GM12878 (cell line): Measurements from ENCODE around the gene TMEM87A. TPM values are rescaled to one million over a fixed set of nuclear protein-coding genes. Genes with fewer than 3 reads are reported as not detected.

Experiments used
- ATAC-seq: fragments of 200-7000 bp; cut with Tn5 transposase; 3 replicates; pipeline ENCODE4 v1.9.1; 2020; ENCODE audit warnings: mild to moderate bottlenecking, moderate library complexity
- BruUV-seq: library from RNA; stranded (reverse); fragments of 400-500 nt; replicated peaks from 2 replicates; lab custom pipeline; 2021; lab: Mats Ljungman, UMichigan
- CTCF ChIA-PET: fragments of 300-600 bp; sonication (Branson Sonifier 250); formaldehyde crosslinking; extraction: SDS; loops from one replicate; lab custom pipeline; 2021; ENCODE audit warnings: inconsistent platforms; lab: Yijun Ruan, JAX
- POLR2A ChIA-PET: fragments of 350-600 bp; formaldehyde crosslinking; extraction: SDS; loops from one replicate; lab custom pipeline; 2021; ENCODE audit warnings: inconsistent platforms; lab: Charles Lee
- RAD21 ChIA-PET: fragments of 300-600 bp; sonication (Branson Sonifier 250); formaldehyde crosslinking; loops from one replicate; lab custom pipeline; 2023; ENCODE audit warnings: antibody characterized with exemption; ENCODE audit not compliant: unreplicated experiment; lab: Charles Lee
- SMC1A ChIA-PET: fragments of 300-600 bp; sonication (Branson Sonifier 250); formaldehyde crosslinking; loops from one replicate; lab custom pipeline; 2023; ENCODE audit not compliant: unreplicated experiment, uncharacterized antibody; lab: Charles Lee
- DNase-seq: peaks from one replicate; pipeline ENCODE4 v3.0.0-alpha.2; 2011; ENCODE audit warnings: low read depth, low spot score
- FAIRE-seq: peaks from 3 replicates; lab custom pipeline; 2011; peaks lifted over from hg19 to GRCh38; lab: Jason Lieb, UNC
- H2AFZ ChIP-seq: 2 replicates; pipeline ENCODE4 v1.6.0; 2011; ENCODE audit warnings: low read depth, low read length, control low read depth; ENCODE audit not compliant: control insufficient read depth
- H3K27ac ChIP-seq: 2 replicates; pipeline ENCODE4 v1.5.1; 2011; ENCODE audit warnings: control low read depth; ENCODE audit not compliant: control insufficient read depth, insufficient read depth
- H3K27me3 ChIP-seq, 2 experiments: replicated peaks in 1 of 2; 2 replicates each; pipeline versions ENCODE4 v1.6.0 to v1.6.1; 2011; ENCODE audit warnings: low read length in 1 of 2; ENCODE audit not compliant: control insufficient read depth in 2 of 2, insufficient read depth in 2 of 2
- H3K36me3 ChIP-seq, 2 experiments: 2 replicates each; pipeline ENCODE4 v1.5.1; 2011; ENCODE audit warnings: low read length in 1 of 2; ENCODE audit not compliant: control insufficient read depth in 2 of 2, insufficient read depth in 2 of 2
- H3K4me1 ChIP-seq: 2 replicates; pipeline ENCODE4 v1.6.1; 2011; ENCODE audit warnings: mild to moderate bottlenecking, low read length, moderate library complexity, mixed read lengths; ENCODE audit not compliant: control insufficient read depth, insufficient read depth
- H3K4me2 ChIP-seq: 2 replicates; pipeline ENCODE4 v1.6.0; 2011; ENCODE audit warnings: control low read depth; ENCODE audit not compliant: control insufficient read depth, insufficient read depth
- H3K4me3 ChIP-seq: fragments of 200-600 bp; sonication (generic); 2 replicates; pipeline ENCODE4 v1.5.1; 2016
- H3K79me2 ChIP-seq: 2 replicates; pipeline ENCODE4 v1.6.0; 2011; ENCODE audit warnings: low read length; ENCODE audit not compliant: control insufficient read depth, insufficient read depth
- H3K9ac ChIP-seq: 2 replicates; pipeline ENCODE4 v1.8.0; 2011; ENCODE audit warnings: low read length, control low read depth, mixed read lengths; ENCODE audit not compliant: control insufficient read depth, insufficient read depth
- H3K9me3 ChIP-seq: replicated peaks from 3 replicates; pipeline ENCODE4 v1.5.1; 2011; ENCODE audit warnings: mild to moderate bottlenecking, low read length; ENCODE audit not compliant: control insufficient read depth, insufficient read depth
- H4K20me1 ChIP-seq: 2 replicates; pipeline ENCODE4 v1.6.0; 2011; ENCODE audit not compliant: control insufficient read depth, insufficient read depth
- CEBPB ChIP-seq, 2 experiments: fragments of 150-350 bp in 1 of 2; IDR thresholded peaks; 2 replicates each; pipeline ENCODE4 v1.6.1; 2012 to 2014; ENCODE audit warnings: low read depth in 2 of 2, low read length in 2 of 2, borderline replicate concordance in 1 of 2, inconsistent platforms in 1 of 2
- CEBPZ ChIP-seq: fragments of 150-350 bp; IDR thresholded peaks from 2 replicates; pipeline ENCODE4 v1.6.1; 2016; ENCODE audit warnings: low read depth, low read length
- E4F1 ChIP-seq: fragments of 450-650 bp; IDR thresholded peaks from 2 replicates; pipeline ENCODE4 v1.6.1; 2018; ENCODE audit warnings: borderline replicate concordance, mild to moderate bottlenecking; ENCODE audit not compliant: partially characterized antibody
- HDAC6 ChIP-seq: fragments of 200-600 bp; sonication (generic); IDR thresholded peaks from one replicate; pipeline ENCODE4 v1.8.0; 2017; ENCODE audit warnings: antibody characterized with exemption; ENCODE audit not compliant: unreplicated experiment
- JUNB ChIP-seq: IDR thresholded peaks from 2 replicates; pipeline ENCODE4 v1.6.1; 2016; ENCODE audit warnings: antibody characterized with exemption, mild to moderate bottlenecking
- LARP7 ChIP-seq: fragments of 450-650 bp; IDR thresholded peaks from 2 replicates; pipeline ENCODE4 v1.6.1; 2017; ENCODE audit warnings: mild to moderate bottlenecking
- MXI1 ChIP-seq: fragments of 150-350 bp; IDR thresholded peaks from 2 replicates; pipeline ENCODE4 v1.6.1; 2011; ENCODE audit warnings: low read depth, mild to moderate bottlenecking, inconsistent platforms, low read length, improper control_type of control experiment
- NFIC ChIP-seq: IDR thresholded peaks from 2 replicates; pipeline ENCODE4 v1.6.1; 2012; ENCODE audit warnings: low read depth, mild to moderate bottlenecking, inconsistent platforms, low read length, moderate library complexity
- NKRF ChIP-seq: fragments of 450-650 bp; conservative IDR thresholded peaks from 2 replicates; pipeline ENCODE4 v1.6.1; 2017; ENCODE audit warnings: mild to moderate bottlenecking, moderate library complexity
- RUNX3 ChIP-seq: IDR thresholded peaks from 2 replicates; pipeline ENCODE4 v1.6.1; 2012; ENCODE audit warnings: low read length, inconsistent platforms
- SMARCA5 ChIP-seq: fragments of 450-650 bp; IDR thresholded peaks from 2 replicates; pipeline ENCODE4 v1.6.1; 2017; ENCODE audit warnings: mild to moderate bottlenecking
- STAT3 ChIP-seq: IDR thresholded peaks from 2 replicates; pipeline ENCODE4 v1.6.1; 2011; ENCODE audit warnings: low read depth, low read length, improper control_type of control experiment
- TBL1XR1 ChIP-seq: IDR thresholded peaks from 2 replicates; pipeline ENCODE4 v1.6.1; 2012; ENCODE audit warnings: low read depth, low read length, improper control_type of control experiment
- WGBS: methylation state at CpG from one replicate; pipeline ENCODE4 v1.1.6; 2016; ENCODE audit warnings: low lambda C conversion rate; ENCODE audit not compliant: insufficient replicate concordance, insufficient coverage; ENCODE audit errors: missing lambda C conversion rate; 5-methylcytosine and 5-hydroxymethylcytosine counted together
- in situ Hi-C: fragments of 300-500 bp; cut with MboI; formaldehyde crosslinking; loops from 9 replicates; pipeline ENCODE4 v1.14.3; 2018; ENCODE audit warnings: mixed read lengths
- intact Hi-C: fragments of 100-400 bp; cut with micrococcal nuclease; formaldehyde crosslinking; loops from one replicate; pipeline ENCODE4 v1.14.2; 2022; ENCODE audit not compliant: unreplicated experiment
- polyA plus RNA-seq, 11 experiments: library from polyadenylated mRNA; depleted of rRNA in 4 of 11; unstranded in 6 of 11; stranded (reverse) in 5 of 11; fragments of >200 nt; fragmentation: Nextera tagmentation in 4 of 11; fragmentation: Illumina TruSeq in 1 of 11; extraction: Ambion mirVana in 4 of 11; extraction: Trizol in 1 of 11; gene quantifications; 1 replicate in 1 of 11; 2 replicates in 10 of 11; pipeline versions ENCODE4 v1.2.1 to v1.2.3, GENCODE V29; 2011 to 2016; ENCODE audit warnings: inconsistent platforms in 2 of 11, missing spikeins in 2 of 11, low read depth in 1 of 11
- total RNA-seq, 4 experiments: library from RNA; depleted of rRNA in 3 of 4; stranded (reverse); fragments of >200 nt in 3 of 4; fragmentation: Illumina TruSeq in 1 of 4; extraction: Trizol in 1 of 4; gene quantifications; 2 replicates each; pipeline versions ENCODE4 v1.2.1 to v1.2.3, GENCODE V29; 2013 to 2021
- TF ChIP-seq, protein P1 (sequence below): IDR thresholded peaks from 2 replicates; pipeline ENCODE4 v1.6.1; 2012; ENCODE audit warnings: low read depth, low read length, improper control_type of control experiment

TMEM87A gene
- total and polyA plus RNA-seq, 10 of the 15 experiments (the other 5 are each of a cell fraction or from before 2014, with no cell fraction given): 18.2 to 53.2 (median 33.4) TPM

GRCh38 chr15:42273900-42274701 is 868 bp upstream of the TMEM87A start:
- ChIA-PET RAD21 (interaction anchor here (0.7 to 1.2 kb wide), 2 partner anchors 17 to 304 kb away, joined by 3 read pairs; no protein-coding TSS in a partner anchor), POLR2A (interaction anchor here (0.6 to 1.0 kb wide), 3 partner anchors 195 to 302 kb away, joined by 3 to 5 read pairs (median 3); partner anchors contain the start of genes EHD4 and ZNF106), SMC1A (interaction anchor here (0.5 to 2.6 kb wide), 3 partner anchors 16 to 290 kb away, joined by 3 to 9 read pairs (median 5); no protein-coding TSS in a partner anchor), CTCF (no interaction called here)
- H4K20me1 ChIP-seq: no peaks in the 10 kb centered on the region
- ATAC-seq (peak; percentile 71), DNase-seq (peak; percentile 30), FAIRE-seq (no peak)
- no peaks in the 10 kb centered on the region; a peak in 1 of 4 replicates for H3K36me3 ChIP-seq
- in situ Hi-C loops: loop anchor here (25.0 kb wide), 1 partner anchor 1513 kb away; the partner anchor contains the start of genes ELL3 and SERF2
- WGBS: 1% methylated on average over 27 of the region's 27 CpGs
- peak overlapping the region; percentile 98 for H3K4me2 ChIP-seq
- peak overlapping the region; percentile 85 for H3K4me3 ChIP-seq
- peaks cover 63% of the 10 kb centered on the region for H3K79me2 ChIP-seq
- H2AFZ ChIP-seq: peak overlapping the region; percentile 96
- no peaks in the 10 kb centered on the region for H3K27me3 ChIP-seq
- H3K9me3 ChIP-seq: no peaks in the 10 kb centered on the region
- no peaks in the 10 kb centered on the region; the same call in 1 of the 2 replicates for H3K4me1 ChIP-seq
- intact Hi-C loops: no loop called here
- peak overlapping the region; percentile 95 for H3K27ac ChIP-seq
- BruUV-seq: TSS peak; percentile 85
- peak overlapping the region; percentile 97 for H3K9ac ChIP-seq
- no peak for TF ChIP-seq STAT3
- 0 out of 2 replicates have a peak, but pooled peaks have one; percentile 19 for TF ChIP-seq NKRF
- no peak for TF ChIP-seq E4F1
- no peak for TF ChIP-seq CEBPB (IDR thresholded peaks at IDR 0.05; ENCODE audit: borderline replicate concordance in 1 of 2, low read depth in 2 of 2, low read length in 2 of 2)
- TF ChIP-seq TBL1XR1: 0 out of 2 replicates have a peak, but pooled peaks have one; percentile 17
- TF ChIP-seq CEBPZ: no peak
- no peak for TF ChIP-seq JUNB
- peak; percentile 89 for TF ChIP-seq MXI1
- no peak for TF ChIP-seq SMARCA5
- TF ChIP-seq RUNX3: peak; percentile 64
- TF ChIP-seq LARP7: 0 out of 2 replicates have a peak, but pooled peaks have one; percentile 32
- TF ChIP-seq, protein P1, sequence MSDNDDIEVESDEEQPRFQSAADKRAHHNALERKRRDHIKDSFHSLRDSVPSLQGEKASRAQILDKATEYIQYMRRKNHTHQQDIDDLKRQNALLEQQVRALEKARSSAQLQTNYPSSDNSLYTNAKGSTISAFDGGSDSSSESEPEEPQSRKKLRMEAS: peak; percentile 19; the same call in 1 of the 2 replicates
- TF ChIP-seq NFIC: 0 out of 2 replicates have a peak, but pooled peaks have one; percentile 18
- no peak for TF ChIP-seq HDAC6
